Fibroblast of lung (primary cell): Measurements from ENCODE around the gene UBQLN4. TPM values are rescaled to one million over a fixed set of nuclear protein-coding genes. Genes with fewer than 3 reads are reported as not detected.

ENCODE experiments used
- DNase-seq, 2 donors: peaks; one replicate each; pipeline versions ENCODE4 v3.0.0 to v3.0.0-alpha.2; 2010; ENCODE audit warnings: low read depth in 2 of 2
- H2AFZ ChIP-seq: 2 replicates; pipeline ENCODE4 v1.5.1; 2012; ENCODE audit warnings: low read length, control low read depth, inconsistent platforms
- H3K27ac ChIP-seq: 2 replicates; pipeline ENCODE4 v1.5.1; 2011; ENCODE audit warnings: low read length, control low read depth; ENCODE audit not compliant: insufficient read depth
- H3K27me3 ChIP-seq: 2 replicates; pipeline ENCODE4 v1.5.1; 2011; ENCODE audit warnings: mild to moderate bottlenecking, low read length; ENCODE audit not compliant: control insufficient read depth, insufficient read depth
- H3K36me3 ChIP-seq: 2 replicates; pipeline ENCODE4 v1.5.1; 2011; ENCODE audit warnings: low read length; ENCODE audit not compliant: control insufficient read depth, insufficient read depth
- H3K4me1 ChIP-seq: 2 replicates; pipeline ENCODE4 v1.5.1; 2011; ENCODE audit warnings: low read length; ENCODE audit not compliant: control insufficient read depth, insufficient read depth; ENCODE audit errors: extremely low read depth
- H3K4me2 ChIP-seq: 2 replicates; pipeline ENCODE4 v1.5.1; 2011; ENCODE audit warnings: low read length, control low read depth; ENCODE audit not compliant: insufficient read depth; ENCODE audit errors: extremely low read depth
- H3K4me3 ChIP-seq, 4 experiments: fragments of 200-600 bp in 1 of 4; sonication (generic) in 1 of 4; replicated peaks in 1 of 4; 2 replicates each; pipeline ENCODE4 v1.5.1; 2011 to 2016; ENCODE audit warnings: low read length in 4 of 4, low read depth in 3 of 4, mild to moderate bottlenecking in 3 of 4, control low read depth in 2 of 4, inconsistent platforms in 1 of 4, mixed read lengths in 1 of 4; ENCODE audit not compliant: insufficient read depth in 1 of 4; ENCODE audit errors: control extremely low read depth in 1 of 4
- H3K79me2 ChIP-seq: 2 replicates; pipeline ENCODE4 v1.5.1; 2012; ENCODE audit warnings: mild to moderate bottlenecking, low read length, inconsistent platforms; ENCODE audit not compliant: control insufficient read depth, insufficient read depth
- H3K9ac ChIP-seq: 2 replicates; pipeline ENCODE4 v1.5.1; 2011; ENCODE audit warnings: mild to moderate bottlenecking, low read length, control low read depth; ENCODE audit not compliant: insufficient read depth
- H3K9me3 ChIP-seq: 2 replicates; pipeline ENCODE4 v1.5.1; 2012; ENCODE audit warnings: low read depth, low read length; ENCODE audit not compliant: control insufficient read depth, insufficient read depth
- H4K20me1 ChIP-seq: 2 replicates; pipeline ENCODE4 v1.5.1; 2011; ENCODE audit warnings: low read length; ENCODE audit not compliant: control insufficient read depth, insufficient read depth; ENCODE audit errors: extremely low read depth
- EZH2 ChIP-seq: IDR thresholded peaks from 2 replicates; pipeline ENCODE4 v1.5.1; 2012; ENCODE audit warnings: low read length, control low read depth, mild to moderate bottlenecking; ENCODE audit errors: missing control alignments
- polyA plus RNA-seq, 2 donors: library from polyadenylated mRNA; depleted of rRNA in 1 of 2; stranded (reverse) in 1 of 2; unstranded in 1 of 2; fragments of >200 nt; gene quantifications; 2 replicates each; pipeline ENCODE4 v1.2.1, GENCODE V29; 2011 to 2012; ENCODE audit warnings: missing spikeins in 1 of 2
- total RNA-seq: library from RNA; depleted of rRNA; stranded (reverse); fragments of >200 nt; gene quantifications from 2 replicates; pipeline ENCODE4 v1.2.1, GENCODE V29; 2014
- TF ChIP-seq, protein P1 (sequence below), 2 donors: IDR thresholded peaks in 1 of 2; conservative IDR thresholded peaks in 1 of 2; 1 replicate in 1 of 2; 2 replicates in 1 of 2; pipeline ENCODE4 v1.5.1; 2011 to 2012; ENCODE audit warnings: low read length in 2 of 2, control low read depth in 1 of 2, inconsistent platforms in 1 of 2, low read depth in 1 of 2, mild to moderate bottlenecking in 1 of 2

UBQLN4 gene
- total and polyA plus RNA-seq, 2 donors (not counting 1 experiment from before 2014, with no cell fraction given) = 11.1 to 12.5 TPM

GRCh38 chr1:156056326-156056849 lies 2.8 kb upstream of the UBQLN4 start:
- TF ChIP-seq EZH2 = no peak
- Histone ChIP-seq H3K4me2 (no peak overlapping the region), H2AFZ (no peak overlapping the region)

GRCh38 chr1:156055281-156056048 lies 1.9 kb upstream of the UBQLN4 start:
- Histone ChIP-seq H3K27me3 (no peaks in the 10 kb centered on the region), H3K4me2 (peak overlapping the region; percentile 100), H3K4me1 (peaks cover 7% of the 10 kb centered on the region), H3K27ac (peak overlapping the region; percentile 74), H2AFZ (peak overlapping the region; percentile 96), H3K79me2 (peaks cover 14% of the 10 kb centered on the region), H3K36me3 (peaks cover 2% of the 10 kb centered on the region), H4K20me1 (no peaks in the 10 kb centered on the region), H3K9ac (peak overlapping the region; percentile 58), H3K4me3 (peak overlapping the region; percentile 82 to 98 (median 90)), H3K9me3 (no peaks in the 10 kb centered on the region)
- no peak for TF ChIP-seq EZH2
- TF ChIP-seq, protein P1, sequence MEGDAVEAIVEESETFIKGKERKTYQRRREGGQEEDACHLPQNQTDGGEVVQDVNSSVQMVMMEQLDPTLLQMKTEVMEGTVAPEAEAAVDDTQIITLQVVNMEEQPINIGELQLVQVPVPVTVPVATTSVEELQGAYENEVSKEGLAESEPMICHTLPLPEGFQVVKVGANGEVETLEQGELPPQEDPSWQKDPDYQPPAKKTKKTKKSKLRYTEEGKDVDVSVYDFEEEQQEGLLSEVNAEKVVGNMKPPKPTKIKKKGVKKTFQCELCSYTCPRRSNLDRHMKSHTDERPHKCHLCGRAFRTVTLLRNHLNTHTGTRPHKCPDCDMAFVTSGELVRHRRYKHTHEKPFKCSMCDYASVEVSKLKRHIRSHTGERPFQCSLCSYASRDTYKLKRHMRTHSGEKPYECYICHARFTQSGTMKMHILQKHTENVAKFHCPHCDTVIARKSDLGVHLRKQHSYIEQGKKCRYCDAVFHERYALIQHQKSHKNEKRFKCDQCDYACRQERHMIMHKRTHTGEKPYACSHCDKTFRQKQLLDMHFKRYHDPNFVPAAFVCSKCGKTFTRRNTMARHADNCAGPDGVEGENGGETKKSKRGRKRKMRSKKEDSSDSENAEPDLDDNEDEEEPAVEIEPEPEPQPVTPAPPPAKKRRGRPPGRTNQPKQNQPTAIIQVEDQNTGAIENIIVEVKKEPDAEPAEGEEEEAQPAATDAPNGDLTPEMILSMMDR (conservative IDR thresholded peaks at IDR 0.05 in 1 of 2, IDR thresholded peaks at IDR 0.05 in 1 of 2; ENCODE audit: low read depth in 1 of 2, low read length in 2 of 2) = no peak
- DNase-seq = no peak

More at GRCh38 chr1:156056326-156056849, 2.8 kb upstream of the UBQLN4 start:
- Histone ChIP-seq H4K20me1 (no peaks in the 10 kb centered on the region), H3K27ac (no peak overlapping the region), H3K79me2 (peaks cover 14% of the 10 kb centered on the region), H3K27me3 (no peaks in the 10 kb centered on the region), H3K9me3 (no peaks in the 10 kb centered on the region), H3K9ac (no peak overlapping the region), H3K4me1 (peaks cover 7% of the 10 kb centered on the region), H3K36me3 (peaks cover 2% of the 10 kb centered on the region), H3K4me3 (peak overlapping the region in 1 of 4 experiments; percentile 0)
- DNase-seq = no peak

- Histone ChIP-seq H3K9ac (peak within 1 kb of the TSS; percentile 69), H3K4me3 (peak within 1 kb of the TSS; percentile 82 to 98 (median 90)), H3K27me3 (no peaks in the 10 kb centered on the region), H3K9me3 (no peaks in the 10 kb centered on the region), H3K4me1 (peaks cover 7% of the 10 kb centered on the region), H2AFZ (peak within 1 kb of the TSS; percentile 96), H3K36me3 (peaks cover 3% of the 10 kb centered on the region), H3K27ac (peak within 1 kb of the TSS; percentile 89), H3K79me2 (peaks cover 14% of the 10 kb centered on the region), H3K4me2 (peak within 1 kb of the TSS; percentile 100), H4K20me1 (no peaks in the 10 kb centered on the region)
- TF ChIP-seq, protein P1 (conservative IDR thresholded peaks at IDR 0.05 in 1 of 2, IDR thresholded peaks at IDR 0.05 in 1 of 2; ENCODE audit: low read depth in 1 of 2, low read length in 2 of 2) = no peak
- DNase-seq = peak; percentile 93 to 94
Measured at GRCh38 chr1:156054500-156055280, 1.1 kb upstream of the UBQLN4 start, which contains the start of gene LAMTOR2. LAMTOR2 (plus strand) TSS chr1:156054782; CDS start chr1:156054890, 108 bp downstream.
